SK-N-SH (cell line): Measurements from ENCODE around the gene UBASH3B. TPM values are rescaled to one million over a fixed set of nuclear protein-coding genes. Genes with fewer than 3 reads are reported as not detected.

Source experiments
- CTCF ChIA-PET: fragments of 300-600, 350-600 bp; formaldehyde crosslinking; extraction: SDS; loops from one replicate; lab custom pipeline; 2021; lab: Yijun Ruan, JAX
- POLR2A ChIA-PET: fragments of 350-600 bp; sonication (Branson Sonifier 250); formaldehyde crosslinking; extraction: SDS; loops from one replicate; lab custom pipeline; 2020; ENCODE audit warnings: antibody characterized with exemption, inconsistent platforms; lab: Yijun Ruan, JAX
- DNase-seq: peaks from one replicate; pipeline ENCODE4 v3.0.0; 2012
- H2AFZ ChIP-seq: fragments of 200-600 bp; sonication (generic); 2 replicates; pipeline ENCODE4 v1.8.1; 2016; ENCODE audit warnings: antibody characterized with exemption, mild to moderate bottlenecking, low read depth
- H3F3A ChIP-seq: fragments of 200-600 bp; sonication (generic); replicated peaks from 2 replicates; pipeline ENCODE3; 2016; ENCODE audit warnings: antibody characterized with exemption, mild to moderate bottlenecking; ENCODE audit not compliant: insufficient read depth
- H3K27ac ChIP-seq, 2 experiments: fragments of 200-500 bp in 1 of 2; fragments of 200-600 bp in 1 of 2; sonication (Bioruptor generic) in 1 of 2; sonication (generic), shearing (Covaris generic) in 1 of 2; 2 replicates each; pipeline versions ENCODE4 v1.5.1 to v1.6.1; 2014 to 2016; ENCODE audit warnings: low read depth in 2 of 2, inconsistent platforms in 1 of 2, low read length in 1 of 2, mild to moderate bottlenecking in 1 of 2, mixed read lengths in 1 of 2
- H3K27me3 ChIP-seq: fragments of 200-600 bp; sonication (generic), shearing (Covaris generic); 2 replicates; pipeline ENCODE4 v1.6.1; 2016; ENCODE audit warnings: mixed run types; ENCODE audit not compliant: insufficient read depth
- H3K36me3 ChIP-seq, 2 experiments: fragments of 200-500 bp in 1 of 2; fragments of 200-600 bp in 1 of 2; sonication (Bioruptor generic) in 1 of 2; sonication (generic) in 1 of 2; replicated peaks in 1 of 2; 2 replicates each; pipeline versions ENCODE3 to v1.5.1; 2014 to 2016; ENCODE audit warnings: low read length in 1 of 2, mild to moderate bottlenecking in 1 of 2; ENCODE audit not compliant: insufficient read depth in 2 of 2, control insufficient read depth in 1 of 2
- H3K4me1 ChIP-seq, 2 experiments: fragments of 200-500 bp in 1 of 2; fragments of 200-600 bp in 1 of 2; sonication (Bioruptor generic) in 1 of 2; sonication (generic), shearing (Covaris generic) in 1 of 2; 2 replicates each; pipeline versions ENCODE4 v1.5.1 to v1.6.1; 2014 to 2016; ENCODE audit warnings: low read depth in 1 of 2, low read length in 1 of 2, mixed run types in 1 of 2; ENCODE audit not compliant: insufficient read depth in 2 of 2, control insufficient read depth in 1 of 2
- H3K4me2 ChIP-seq: fragments of 200-600 bp; sonication (generic), shearing (Covaris generic); 2 replicates; pipeline ENCODE4 v1.6.1; 2017; ENCODE audit warnings: mixed run types
- H3K4me3 ChIP-seq, 2 experiments: fragments of 200-500 bp in 1 of 2; fragments of 200-600 bp in 1 of 2; sonication (Bioruptor generic) in 1 of 2; sonication (generic), shearing (Covaris generic) in 1 of 2; 2 replicates each; pipeline versions ENCODE4 v1.5.1 to v1.8.1; 2014 to 2016; ENCODE audit warnings: low read depth in 2 of 2, inconsistent platforms in 1 of 2, low read length in 1 of 2, mild to moderate bottlenecking in 1 of 2, mixed read lengths in 1 of 2, moderate library complexity in 1 of 2
- H3K79me2 ChIP-seq: fragments of 200-600 bp; sonication (generic); 2 replicates; pipeline ENCODE4 v1.8.1; 2017; ENCODE audit warnings: mild to moderate bottlenecking; ENCODE audit not compliant: insufficient read depth
- H3K9ac ChIP-seq: fragments of 200-600 bp; sonication (generic); 2 replicates; pipeline ENCODE4 v1.6.1; 2017; ENCODE audit warnings: mixed run types
- H3K9me2 ChIP-seq: fragments of 200-600 bp; sonication (generic); 2 replicates; pipeline ENCODE4 v1.6.1; 2017; ENCODE audit warnings: mixed run types
- H3K9me3 ChIP-seq: fragments of 200-600 bp; sonication (generic); 2 replicates; pipeline ENCODE4 v1.6.1; 2017; ENCODE audit warnings: mixed run types, mild to moderate bottlenecking, moderate library complexity
- H4K20me1 ChIP-seq: fragments of 200-600 bp; sonication (generic); 2 replicates; pipeline ENCODE4 v1.6.1; 2017; ENCODE audit warnings: mild to moderate bottlenecking, mixed run types; ENCODE audit not compliant: insufficient read depth
- CHD2 ChIP-seq: fragments of 150-350 bp; IDR thresholded peaks from 2 replicates; pipeline ENCODE4 v1.6.1; 2018; ENCODE audit warnings: low read length; ENCODE audit not compliant: partially characterized antibody
- GABPA ChIP-seq: IDR thresholded peaks from 2 replicates; pipeline ENCODE4 v1.4.0; 2012; ENCODE audit warnings: low read depth, mild to moderate bottlenecking
- GATA2 ChIP-seq: sonication (generic); formaldehyde crosslinking; IDR thresholded peaks from 2 replicates; pipeline ENCODE4 v1.5.0; 2020; ENCODE audit warnings: mild to moderate bottlenecking, missing genetic modification reagents
- MEF2A ChIP-seq: IDR thresholded peaks from 2 replicates; pipeline ENCODE4 v1.4.0; 2012; ENCODE audit warnings: low read depth, borderline replicate concordance
- NFIC ChIP-seq: IDR thresholded peaks from 2 replicates; pipeline ENCODE4 v1.4.0; 2012; ENCODE audit warnings: borderline replicate concordance
- NRF1 ChIP-seq: IDR thresholded peaks from 2 replicates; pipeline ENCODE4 v1.6.1; 2012; ENCODE audit warnings: low read depth, mild to moderate bottlenecking, low read length
- PBX3 ChIP-seq: IDR thresholded peaks from 2 replicates; pipeline ENCODE4; 2012
- RCOR1 ChIP-seq: fragments of 150-350 bp; IDR thresholded peaks from 2 replicates; pipeline ENCODE4 v1.6.1; 2017; ENCODE audit warnings: antibody characterized with exemption, low read length
- TCF12 ChIP-seq: IDR thresholded peaks from 2 replicates; pipeline ENCODE4 v1.4.0; 2012
- USF1 ChIP-seq: IDR thresholded peaks from 2 replicates; pipeline ENCODE4 v1.4.0; 2012; ENCODE audit warnings: low read depth, borderline replicate concordance
- YY1 ChIP-seq: IDR thresholded peaks from 2 replicates; pipeline ENCODE4 v1.4.0; 2012; ENCODE audit warnings: low read depth, mild to moderate bottlenecking
- WGBS: methylation state at CpG from one replicate; pipeline ENCODE4 v1.1.6; 2017; ENCODE audit warnings: low lambda C conversion rate; 5-methylcytosine and 5-hydroxymethylcytosine counted together
- polyA plus RNA-seq, 3 experiments: library from polyadenylated mRNA; depleted of rRNA; stranded (reverse); fragments of >200 nt; gene quantifications; 2 replicates each; pipeline ENCODE4 v1.2.3, GENCODE V29; 2012

The UBASH3B gene
- polyA plus RNA-seq, 1 of the 3 experiments (the other 2 are of a cell fraction) = 10.4 TPM

DNA sequence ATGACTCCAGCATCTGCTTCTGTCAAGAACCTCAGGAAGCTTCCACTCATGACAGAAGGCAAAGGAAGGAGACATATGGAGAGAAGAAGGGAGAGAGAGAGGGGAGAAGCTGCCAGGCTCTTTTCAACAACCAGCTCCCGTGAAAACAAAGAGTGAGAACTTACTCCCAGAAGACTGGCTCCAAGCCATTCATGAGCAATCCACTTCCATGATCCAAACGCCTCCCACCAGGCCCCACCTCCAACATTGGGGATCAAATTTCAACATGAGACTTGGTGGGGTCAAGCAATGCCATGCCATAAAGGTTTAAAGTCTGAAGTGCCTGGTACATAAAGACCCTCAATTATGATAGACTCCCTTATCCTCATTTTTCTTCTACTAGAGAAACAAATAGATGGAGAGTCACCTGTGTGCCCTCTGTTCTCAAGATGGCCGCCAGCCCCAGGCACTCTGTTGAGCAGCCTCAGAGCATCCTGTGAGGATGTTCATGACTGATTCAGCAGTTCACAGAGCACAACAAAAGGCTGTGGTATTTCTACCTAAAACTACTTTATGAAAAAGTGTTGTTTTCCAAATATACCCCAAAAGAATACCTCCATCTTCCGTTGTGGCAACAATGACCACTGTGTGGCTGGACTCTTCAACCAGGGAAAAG lies 113.7 kb downstream of the UBASH3B start:
- H3K4me3 ChIP-seq = no peak overlapping the region
- H3K9ac ChIP-seq = no peak overlapping the region
- H3K79me2 ChIP-seq = peaks cover 9% of the 10 kb centered on the region
- H3K4me2 ChIP-seq = no peak overlapping the region
- no peak overlapping the region for H3K27ac ChIP-seq
- WGBS = 77% methylated on average over 4 of the region's 4 CpGs
- no peaks in the 10 kb centered on the region for H3K27me3 ChIP-seq
- no peak for DNase-seq
- no peaks in the 10 kb centered on the region for H3K9me2 ChIP-seq
- peaks cover 3 to 7% of the 10 kb centered on the region in 2 experiments; a peak in 1 of 4 replicates for H3K4me1 ChIP-seq
- H4K20me1 ChIP-seq = peaks cover 4% of the 10 kb centered on the region; the same call in 1 of the 2 replicates
- TF ChIP-seq YY1 (peak; percentile 20; the same call in 1 of the 2 replicates), RCOR1 (no peak), USF1 (no peak), TCF12 (no peak)
- no peak overlapping the region for H2AFZ ChIP-seq
- no peaks in the 10 kb centered on the region for H3F3A ChIP-seq
- CTCF ChIA-PET = interaction anchor here (1.1 to 10.0 kb wide), 3 partner anchors 12 to 189 kb away, joined by 3 to 66 read pairs (median 7); no protein-coding TSS in a partner anchor
- H3K9me3 ChIP-seq = no peaks in the 10 kb centered on the region
- POLR2A ChIA-PET = no interaction called here
- H3K36me3 ChIP-seq = no peaks in the 10 kb centered on the region

GRCh38 chr11:122772945-122773344 lies 117.4 kb downstream of the UBASH3B start:
- Histone ChIP-seq H3K27ac (no peak overlapping the region), H3K4me1 (peaks cover 3 to 8% of the 10 kb centered on the region in 2 experiments; a peak in 1 of 4 replicates), H3K9me2 (no peaks in the 10 kb centered on the region), H3K4me2 (no peak overlapping the region), H2AFZ (no peak overlapping the region), H3K36me3 (no peaks in the 10 kb centered on the region), H3K9ac (no peak overlapping the region), H3K79me2 (peaks cover 5% of the 10 kb centered on the region; the same call in 1 of the 2 replicates), H3F3A (peaks cover 11% of the 10 kb centered on the region), H4K20me1 (peaks cover 4% of the 10 kb centered on the region; the same call in 1 of the 2 replicates), H3K4me3 (no peak overlapping the region), H3K9me3 (no peaks in the 10 kb centered on the region), H3K27me3 (no peaks in the 10 kb centered on the region)
- WGBS = 72% methylated on average over 6 of the region's 7 CpGs
- POLR2A ChIA-PET = interaction anchor here (0.6 kb wide), 1 partner anchor 266 kb away, joined by 6 read pairs; no protein-coding TSS in a partner anchor
- TF ChIP-seq NRF1 = 0 out of 2 replicates have a peak, but pooled peaks have one; percentile 26
- TF ChIP-seq MEF2A = no peak
- peak; percentile 38; the same call in 1 of the 2 replicates for TF ChIP-seq NFIC
- CTCF ChIA-PET = interaction anchor here (10.0 kb wide), 1 partner anchor 8 kb away, joined by 66 read pairs; no protein-coding TSS in a partner anchor
- no peak for DNase-seq

GRCh38 chr11:122773781-122774266 lies 118.3 kb downstream of the UBASH3B start:
- peaks cover 8 to 11% of the 10 kb centered on the region in 2 experiments; a peak in 2 of 4 replicates for H3K4me1 ChIP-seq
- H3K9ac ChIP-seq = no peak overlapping the region
- H3F3A ChIP-seq = peaks cover 16% of the 10 kb centered on the region
- POLR2A ChIA-PET = no interaction called here
- H3K27me3 ChIP-seq = no peaks in the 10 kb centered on the region
- H3K4me2 ChIP-seq = no peak overlapping the region
- WGBS = 73% methylated on average over 8 of the region's 8 CpGs
- CTCF ChIA-PET = interaction anchor here (1.7 kb wide), 1 partner anchor 8 kb away, joined by 5 read pairs; no protein-coding TSS in a partner anchor
- TF ChIP-seq TCF12 (no peak), GATA2 (CRISPR knock-in tag) (no peak), PBX3 (no peak), CHD2 (no peak), GABPA (no peak)
- H3K79me2 ChIP-seq = peaks cover 5% of the 10 kb centered on the region; the same call in 1 of the 2 replicates
- DNase-seq = no peak
- no peak overlapping the region for H3K4me3 ChIP-seq
- H2AFZ ChIP-seq = no peak overlapping the region
- no peaks in the 10 kb centered on the region for H3K9me2 ChIP-seq
- no peaks in the 10 kb centered on the region for H3K36me3 ChIP-seq
- H3K27ac ChIP-seq = no peak overlapping the region
- H3K9me3 ChIP-seq = no peaks in the 10 kb centered on the region
- peaks cover 4% of the 10 kb centered on the region; the same call in 1 of the 2 replicates for H4K20me1 ChIP-seq
